SK-N-MC (cell line): ENCODE data around the gene SCFD2.

Experiments used
- EZH2 ChIP-seq: fragments of 200-600 bp; sonication (generic); IDR thresholded peaks from one replicate; pipeline ENCODE4 v1.6.1; 2017; ENCODE audit warnings: antibody characterized with exemption
- FOXP2 ChIP-seq: optimal IDR thresholded peaks from 2 replicates; pipeline ENCODE3; 2011; ENCODE audit warnings: mild to moderate bottlenecking, moderate library complexity; ENCODE audit not compliant: insufficient read depth; ENCODE audit errors: extremely low read length, control extremely low read depth
- POLR2AphosphoS5 ChIP-seq: IDR thresholded peaks from 2 replicates; pipeline ENCODE4 v1.6.1; 2012; ENCODE audit warnings: mild to moderate bottlenecking, low read depth, low read length, borderline replicate concordance

DNA sequence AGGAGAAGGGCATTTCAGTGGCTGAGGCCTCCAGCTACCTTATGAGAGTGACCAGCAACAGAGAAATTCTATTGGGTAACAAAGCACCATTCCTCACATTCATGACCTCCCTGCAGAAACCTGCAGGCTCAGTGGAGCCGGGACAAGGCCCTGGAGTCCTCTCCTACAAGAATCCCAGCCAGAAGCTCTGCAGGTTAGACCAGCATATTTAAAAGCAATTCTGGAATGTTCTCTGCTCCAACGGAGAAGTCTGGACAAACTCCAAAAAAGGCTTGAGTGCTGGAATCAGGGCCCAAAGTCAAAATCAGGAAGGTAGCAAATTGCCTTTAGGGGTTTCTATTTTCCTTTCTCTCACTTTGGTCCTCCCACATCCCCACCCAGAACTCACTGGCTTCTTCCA is 202.9 kb downstream of the SCFD2 start:
- TF ChIP-seq EZH2 (no peak), POLR2AphosphoS5 (no peak), FOXP2 (no peak)
